ENCODE measurements around the gene JMJD8. TPM values are rescaled to one million over a fixed set of nuclear protein-coding genes. Genes with fewer than 3 reads are reported as not detected.
A peak's percentile ranks its signal among the peaks of the same experiment; 100 is the strongest.

The JMJD8 gene
- total and polyA plus RNA-seq, 11 donors: 36.2 to 103 (median 44.1) TPM

- intact Hi-C loops (cut with DNase I): loop anchor here in 2 of 10 donors (10.0 kb wide), 1 partner anchor 62 kb away; no protein-coding TSS in a partner anchor
- H3K9me3 ChIP-seq: no peaks in the 10 kb centered on the region
- H3K4me1 ChIP-seq: peaks cover 3 to 88% (median 49%) of the 10 kb centered on the region in 12 donors
- no peaks in the 10 kb centered on the region for H3K27me3 ChIP-seq
- 49 to 77% (median 70%) methylated on average over 8 to 22 of the region's 22 CpGs for WGBS, 4 donors
- H3K4me3 ChIP-seq: peak overlapping the region in 8 of 12 donors; percentile 3 to 36 (median 30)
- TF ChIP-seq CTCF (IDR thresholded peaks at IDR 0.05): no peak
- no peak for TF ChIP-seq POLR2A (IDR thresholded peaks at IDR 0.05)
- H3K36me3 ChIP-seq: peaks cover 0 to 3% (median 0%) of the 10 kb centered on the region in 9 donors
- DNase-seq: no peak
- peak overlapping the region in 11 of 12 donors; percentile 37 to 97 (median 84) for H3K27ac ChIP-seq
- ATAC-seq: no peak
Observed at GRCh38 chr16:646679-647172, 37.4 kb downstream of the JMJD8 start.

- TF ChIP-seq POLR2A (IDR thresholded peaks at IDR 0.05) (no peak), CTCF (IDR thresholded peaks at IDR 0.05) (no peak)
Observed at GRCh38 chr16:645852-646678, 38.1 kb downstream of the JMJD8 start.

GRCh38 chr16:644556-644955 lies 39.6 kb downstream of the JMJD8 start:
- H3K27ac ChIP-seq: peak overlapping the region in 6 of 12 donors; percentile 77 to 97 (median 92)
- H3K4me3 ChIP-seq: no peak overlapping the region
- no peaks in the 10 kb centered on the region for H3K27me3 ChIP-seq
- intact Hi-C loops (cut with DNase I): loop anchor here in 2 of 10 donors (10.0 kb wide), 1 partner anchor 60 kb away; no protein-coding TSS in a partner anchor
- TF ChIP-seq CTCF (IDR thresholded peaks at IDR 0.05) (no peak), POLR2A (IDR thresholded peaks at IDR 0.05) (no peak)
- ATAC-seq (no peak), DNase-seq (no peak)
- H3K9me3 ChIP-seq: no peaks in the 10 kb centered on the region
- peaks cover 0 to 3% (median 0%) of the 10 kb centered on the region in 9 donors for H3K36me3 ChIP-seq
- WGBS, 4 donors: 75 to 90% (median 83%) methylated on average over 12 of the region's 12 CpGs
- peaks cover 0 to 77% (median 41%) of the 10 kb centered on the region in 12 donors for H3K4me1 ChIP-seq

More at GRCh38 chr16:645852-646678, 38.1 kb downstream of the JMJD8 start:
- H3K4me3 ChIP-seq: peak overlapping the region in 11 of 12 donors; percentile 3 to 36 (median 23)
- H3K27me3 ChIP-seq: no peaks in the 10 kb centered on the region
- ATAC-seq (peak; percentile 12 to 63 (median 54)), DNase-seq (peak in 4 of 5 donors; percentile 71 to 88 (median 73))
- H3K4me1 ChIP-seq: peaks cover 3 to 88% (median 49%) of the 10 kb centered on the region in 12 donors
- 50 to 65% (median 62%) methylated on average over 31 to 32 of the region's 32 CpGs for WGBS, 4 donors
- peaks cover 0 to 3% (median 0%) of the 10 kb centered on the region in 9 donors for H3K36me3 ChIP-seq
- intact Hi-C loops (cut with DNase I): loop anchor here in 2 of 10 donors (10.0 kb wide), 1 partner anchor 61 kb away; no protein-coding TSS in a partner anchor
- H3K27ac ChIP-seq: peak overlapping the region; percentile 37 to 97 (median 84)
- H3K9me3 ChIP-seq: no peaks in the 10 kb centered on the region

GRCh38 chr16:643050-643368 lies 41.1 kb downstream of the JMJD8 start:
- WGBS, 4 donors: 54 to 74% (median 70%) methylated on average over 7 to 13 of the region's 13 CpGs

More at GRCh38 chr16:643050-643368, 41.1 kb downstream of the JMJD8 start:
- H3K4me3 ChIP-seq: peak overlapping the region; percentile 59 to 94 (median 77)
- H3K27me3 ChIP-seq: no peaks in the 10 kb centered on the region
- H3K9me3 ChIP-seq: no peaks in the 10 kb centered on the region
- DNase-seq (no peak), ATAC-seq (no peak)
- H3K4me1 ChIP-seq: peaks cover 0 to 68% (median 32%) of the 10 kb centered on the region in 12 donors
- intact Hi-C loops (cut with DNase I): loop anchor here in 3 of 10 donors (2.0 to 10.0 kb wide), 2 partner anchors 54 to 58 kb away; no protein-coding TSS in a partner anchor
- peaks cover 0 to 3% (median 0%) of the 10 kb centered on the region in 9 donors for H3K36me3 ChIP-seq
- TF ChIP-seq POLR2A (IDR thresholded peaks at IDR 0.05) (no peak), CTCF (IDR thresholded peaks at IDR 0.05) (no peak)
- peak overlapping the region; percentile 84 to 99 (median 94) for H3K27ac ChIP-seq
